ENCODE results near the gene INPP5A. TPM values are rescaled to one million over a fixed set of nuclear protein-coding genes. Genes with fewer than 3 reads are reported as not detected.
A peak's percentile ranks its signal among the peaks of the same experiment; 100 is the strongest.

The INPP5A gene
- total RNA-seq, 6 donors from 2014 or later: 28.6 to 81.7 (median 44.8) TPM

DNA sequence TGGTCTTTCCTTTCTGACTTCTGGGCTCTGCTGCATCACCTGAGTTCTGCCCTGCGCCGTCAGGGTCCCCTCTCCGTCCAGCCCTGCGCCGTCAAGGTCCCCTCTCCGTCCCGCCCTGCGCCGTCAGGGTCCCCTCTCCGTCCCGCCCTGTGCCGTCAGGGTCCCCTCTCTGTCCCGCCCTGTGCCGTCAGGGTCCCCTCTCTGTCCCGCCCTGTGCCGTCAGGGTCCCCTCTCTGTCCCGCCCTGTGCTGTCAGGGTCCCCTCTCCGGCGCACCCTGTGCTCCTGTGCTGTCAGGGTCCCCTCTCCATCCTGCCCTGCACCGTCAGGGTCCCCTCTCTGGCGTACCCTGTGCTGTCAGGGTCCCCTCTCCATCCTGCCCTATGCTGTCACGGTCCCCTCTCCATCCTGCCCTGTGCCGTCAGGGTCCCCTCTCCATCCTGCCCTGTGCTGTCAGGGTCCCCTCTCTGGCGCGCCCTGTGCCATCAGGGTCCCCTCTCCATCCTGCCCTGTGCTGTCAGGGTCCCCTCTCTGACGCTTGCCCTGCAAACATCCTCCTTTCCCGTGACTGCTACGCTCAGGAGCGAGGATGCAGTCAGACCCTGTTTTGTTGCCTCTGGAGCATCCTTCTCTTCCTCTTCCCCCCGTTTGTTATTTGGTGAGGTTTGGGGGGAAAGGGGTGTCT is 66.4 kb downstream of the INPP5A start:
- Histone ChIP-seq H3K36me3 (peaks cover 0 to 4% (median 0%) of the 10 kb centered on the region in 4 donors), H3K9me3 (peaks cover 0 to 11% (median 7%) of the 10 kb centered on the region in 4 donors), H3K27me3 (no peaks in the 10 kb centered on the region), H3K4me1 (peaks cover 5 to 24% (median 10%) of the 10 kb centered on the region in 4 donors), H3K27ac (no peak overlapping the region), H3K4me3 (no peak overlapping the region)
- TF ChIP-seq CTCF (IDR thresholded peaks at IDR 0.05): no peak
- no peak for TF ChIP-seq POLR2A (IDR thresholded peaks at IDR 0.05)
- TF ChIP-seq POLR2AphosphoS5 (IDR thresholded peaks at IDR 0.05): no peak
- TF ChIP-seq EP300 (IDR thresholded peaks at IDR 0.05): no peak
- 92 to 94% methylated on average over 30 of the region's 30 CpGs for WGBS, 2 donors
- DNase-seq (peak in 1 of 2 donors; percentile 3), ATAC-seq (ENCODE audit: low FRiP score in 2 of 2) (no peak)

DNA sequence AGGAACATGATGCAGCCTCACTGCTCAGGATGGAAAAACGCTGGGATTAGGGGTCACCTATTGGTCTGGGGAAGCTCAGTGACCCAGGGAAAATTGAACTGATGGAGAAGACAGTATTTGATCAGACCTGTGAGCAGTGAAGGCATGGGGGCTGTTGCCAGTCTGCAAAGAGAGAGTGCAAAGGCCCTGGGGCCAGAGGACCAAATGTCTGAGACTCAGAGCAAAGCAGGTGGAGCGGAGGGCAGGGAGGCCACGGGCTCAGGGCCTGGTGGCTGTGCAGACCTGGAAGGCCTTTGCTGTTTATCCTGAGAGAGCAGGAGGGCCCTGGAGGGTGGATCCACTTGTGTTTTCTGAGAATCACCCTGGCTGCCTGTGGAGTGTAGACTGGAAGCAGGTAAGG is 67.1 kb downstream of the INPP5A start:
- TF ChIP-seq POLR2AphosphoS5 (IDR thresholded peaks at IDR 0.05): no peak
- Histone ChIP-seq H3K4me1 (peaks cover 5 to 24% (median 10%) of the 10 kb centered on the region in 4 donors), H3K27me3 (no peaks in the 10 kb centered on the region), H3K27ac (no peak overlapping the region), H3K9me3 (peaks cover 0 to 11% (median 7%) of the 10 kb centered on the region in 4 donors), H3K36me3 (peaks cover 0 to 4% (median 0%) of the 10 kb centered on the region in 4 donors), H3K4me3 (no peak overlapping the region)
- ATAC-seq (ENCODE audit: low FRiP score in 2 of 2) (no peak), DNase-seq (peak in 1 of 2 donors; percentile 9)
- 92 to 100% methylated on average over 1 to 3 of the region's 3 CpGs for WGBS, 2 donors

GRCh38 chr10:132605390-132605789 is 67.8 kb downstream of the INPP5A start:
- H3K4me1 ChIP-seq: peaks cover 5 to 28% (median 10%) of the 10 kb centered on the region in 4 donors
- H3K9me3 ChIP-seq: peaks cover 0 to 7% (median 4%) of the 10 kb centered on the region in 4 donors
- WGBS, 2 donors: 82 to 91% methylated on average over 7 to 8 of the region's 8 CpGs
- no peaks in the 10 kb centered on the region for H3K27me3 ChIP-seq
- DNase-seq (peak in 1 of 2 donors; percentile 8), ATAC-seq (ENCODE audit: low FRiP score in 2 of 2) (no peak)
- TF ChIP-seq POLR2A (IDR thresholded peaks at IDR 0.05): no peak
- TF ChIP-seq CTCF (IDR thresholded peaks at IDR 0.05): no peak
- no peak for TF ChIP-seq POLR2AphosphoS5 (IDR thresholded peaks at IDR 0.05)
- no peak for TF ChIP-seq EP300 (IDR thresholded peaks at IDR 0.05)
- no peak overlapping the region for H3K27ac ChIP-seq
- no peak overlapping the region for H3K4me3 ChIP-seq
- peaks cover 0 to 4% (median 0%) of the 10 kb centered on the region in 4 donors for H3K36me3 ChIP-seq

- H3K27me3 ChIP-seq: no peaks in the 10 kb centered on the region
- peak in 1 of 2 donors; percentile 10 for DNase-seq
- no peak overlapping the region for H3K27ac ChIP-seq
- H3K36me3 ChIP-seq: peaks cover 0 to 4% (median 0%) of the 10 kb centered on the region in 4 donors
- TF ChIP-seq EP300 (IDR thresholded peaks at IDR 0.05) (no peak), CTCF (IDR thresholded peaks at IDR 0.05) (no peak), POLR2AphosphoS5 (IDR thresholded peaks at IDR 0.05) (no peak), POLR2A (IDR thresholded peaks at IDR 0.05) (no peak)
- 81 to 91% methylated on average over 9 to 16 of the region's 28 CpGs for WGBS, 2 donors
- ATAC-seq (ENCODE audit: low FRiP score in 2 of 2): no peak
- no peak overlapping the region for H3K4me3 ChIP-seq
- H3K4me1 ChIP-seq: peaks cover 5 to 29% (median 10%) of the 10 kb centered on the region in 4 donors
- H3K9me3 ChIP-seq: no peaks in the 10 kb centered on the region
Measured at GRCh38 chr10:132606031-132606491, 68.5 kb downstream of the INPP5A start.

DNA sequence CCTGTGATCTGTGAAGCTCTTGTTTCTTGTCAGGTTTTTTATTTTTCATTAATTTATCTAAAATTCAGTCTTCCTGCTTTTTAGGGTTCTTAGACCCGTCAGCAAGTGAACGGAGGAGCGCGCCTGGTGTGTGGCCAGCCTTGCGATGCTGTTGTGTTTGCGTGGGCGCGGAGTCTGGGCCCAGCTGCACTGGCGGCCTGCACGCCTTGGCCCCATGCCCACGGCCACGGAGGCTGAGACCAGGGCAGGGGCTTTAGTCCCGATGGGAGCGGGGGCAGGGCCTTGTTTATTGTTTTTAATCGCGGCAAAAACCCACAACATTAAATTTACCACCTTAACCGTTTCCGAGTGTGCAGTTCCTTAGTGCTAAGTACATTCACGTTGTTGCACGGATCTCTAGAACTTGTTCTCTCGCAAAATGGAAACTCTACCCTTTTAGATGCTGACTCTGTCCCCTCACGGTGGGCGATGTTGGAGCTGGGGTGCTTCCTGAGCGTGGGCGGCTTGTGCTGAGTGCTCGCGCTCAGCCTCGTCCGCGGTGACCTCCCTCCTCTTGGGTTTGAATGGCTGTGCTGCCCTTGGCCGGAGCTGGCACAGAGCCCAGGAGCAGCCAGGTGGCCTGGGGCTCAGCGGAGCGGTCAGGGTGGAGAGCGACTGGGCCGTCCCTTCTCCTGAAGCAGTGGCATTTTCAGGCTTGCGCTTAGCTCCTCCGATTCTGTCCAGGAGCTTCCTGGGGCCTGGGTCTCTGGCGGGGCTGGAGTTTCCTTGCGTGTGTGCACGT is 69.1 kb downstream of the INPP5A start:
- no peak for TF ChIP-seq POLR2AphosphoS5 (IDR thresholded peaks at IDR 0.05)
- TF ChIP-seq EP300 (IDR thresholded peaks at IDR 0.05): no peak
- TF ChIP-seq CTCF (IDR thresholded peaks at IDR 0.05): no peak
- TF ChIP-seq POLR2A (IDR thresholded peaks at IDR 0.05): no peak
- Histone ChIP-seq H3K36me3 (peaks cover 0 to 4% (median 0%) of the 10 kb centered on the region in 4 donors), H3K27me3 (no peaks in the 10 kb centered on the region), H3K4me3 (no peak overlapping the region), H3K27ac (no peak overlapping the region), H3K4me1 (peaks cover 5 to 32% (median 10%) of the 10 kb centered on the region in 4 donors), H3K9me3 (no peaks in the 10 kb centered on the region)
- ATAC-seq (ENCODE audit: low FRiP score in 2 of 2): peak in 1 of 2 donors; percentile 47
- 80 to 83% methylated on average over 36 to 40 of the region's 40 CpGs for WGBS, 2 donors
- peak in 1 of 2 donors; percentile 20 for DNase-seq

All from upper lobe of left lung (tissue), 6 donors.